ENCODE measurements around the gene UBA1.

GRCh38 chrX:47175588-47175980 is 18.0 kb upstream of the UBA1 start:
- TF ChIP-seq CTCF (IDR thresholded peaks at IDR 0.05; ENCODE audit: extremely low read depth in 1 of 2, insufficient read depth in 1 of 2, low read depth in 1 of 2, low read length in 2 of 2) = no peak
- no peak for TF ChIP-seq POLR2A (IDR thresholded peaks at IDR 0.05; ENCODE audit: low read depth, low read length)
- TF ChIP-seq POLR2AphosphoS5 (IDR thresholded peaks at IDR 0.05; ENCODE audit: insufficient read depth, low read depth, low read length) = no peak
- TF ChIP-seq MYC (IDR thresholded peaks at IDR 0.05; ENCODE audit: low read depth, low read length) = no peak
- TF ChIP-seq FOS (IDR thresholded peaks at IDR 0.05; ENCODE audit: borderline replicate concordance, insufficient read depth, low read length) = no peak

Measured in endothelial cell of umbilical vein (primary cell).